SIG-M5 treated with dmso at 0.1 percent for 504 hours (cell line): ENCODE results near the gene SLC29A3.

Experiments used
- DNase-seq: peaks from one replicate; lab custom pipeline; 2025; ENCODE audit not compliant: unreplicated experiment; lab: John Stamatoyannopoulos, UW

SLC29A3 gene

DNA sequence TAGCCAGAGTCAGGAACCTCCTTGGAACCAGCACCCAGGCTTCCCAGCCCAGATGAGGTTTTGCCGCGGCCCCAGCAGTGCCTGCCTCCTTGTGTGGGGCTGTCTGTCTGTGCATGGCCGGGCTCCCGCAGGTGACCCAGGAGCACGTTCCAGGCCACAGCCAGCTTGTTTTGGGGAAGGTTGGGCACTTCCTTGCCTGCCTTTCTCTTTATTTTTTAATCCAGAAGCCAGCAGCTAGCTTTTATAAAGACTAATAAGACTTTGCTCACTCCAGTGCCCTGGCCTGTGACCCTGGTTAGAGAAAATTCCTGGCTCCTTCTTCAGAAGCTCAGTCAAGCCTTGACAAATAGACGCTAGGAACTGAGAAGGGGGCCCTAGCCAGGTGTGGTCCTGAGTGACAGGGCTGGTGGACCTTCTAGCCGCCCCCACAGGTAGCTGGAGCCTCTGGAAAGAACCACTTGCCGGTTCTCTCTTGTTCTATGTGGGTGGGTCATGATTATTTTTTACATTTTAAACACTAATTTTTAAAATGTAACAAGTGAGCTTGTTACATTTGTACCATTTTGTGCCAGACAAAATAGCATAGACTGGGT is 837 bp downstream of the SLC29A3 start:
- no peak for DNase-seq

DNA sequence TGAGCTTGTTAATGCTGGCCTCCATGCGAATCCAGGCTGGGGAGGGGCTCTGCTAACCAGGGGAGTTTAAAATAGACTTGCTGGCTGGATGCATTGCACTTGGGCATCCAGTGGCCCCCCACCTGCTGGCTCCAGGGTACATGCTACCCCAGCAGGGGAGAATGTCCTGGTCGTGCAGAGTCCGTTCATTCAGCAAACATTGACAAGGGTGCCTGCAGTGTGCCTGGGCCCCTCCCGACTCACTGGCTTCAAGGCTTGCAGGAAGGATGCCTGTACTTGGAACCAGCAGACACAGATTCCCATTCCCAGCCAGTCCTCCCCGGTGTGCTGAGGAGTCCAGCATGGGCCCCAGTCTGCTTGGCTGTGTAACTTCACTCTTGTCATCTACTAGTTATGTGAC is 1.5 kb downstream of the SLC29A3 start:
- DNase-seq: no peak

DNA sequence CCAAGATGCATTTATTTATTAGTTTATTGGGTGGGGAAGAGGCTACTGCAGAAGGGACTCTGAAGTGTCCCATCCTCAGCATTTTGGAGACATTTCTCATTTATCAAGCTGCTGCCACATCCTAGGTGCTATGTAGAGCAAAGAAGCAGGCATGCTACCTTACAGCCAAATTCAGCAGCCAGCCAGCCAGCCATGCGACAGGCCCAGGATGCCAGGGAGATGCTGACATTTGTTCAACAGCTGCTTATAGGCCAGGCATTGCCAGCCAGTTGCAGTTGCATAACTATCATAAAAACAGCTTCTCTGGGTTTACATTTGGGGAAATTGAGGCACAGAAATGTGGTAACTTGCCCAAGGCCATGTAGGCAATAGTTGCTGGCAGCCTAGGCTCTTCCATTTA is 2.3 kb downstream of the SLC29A3 start:
- DNase-seq: no peak

DNA sequence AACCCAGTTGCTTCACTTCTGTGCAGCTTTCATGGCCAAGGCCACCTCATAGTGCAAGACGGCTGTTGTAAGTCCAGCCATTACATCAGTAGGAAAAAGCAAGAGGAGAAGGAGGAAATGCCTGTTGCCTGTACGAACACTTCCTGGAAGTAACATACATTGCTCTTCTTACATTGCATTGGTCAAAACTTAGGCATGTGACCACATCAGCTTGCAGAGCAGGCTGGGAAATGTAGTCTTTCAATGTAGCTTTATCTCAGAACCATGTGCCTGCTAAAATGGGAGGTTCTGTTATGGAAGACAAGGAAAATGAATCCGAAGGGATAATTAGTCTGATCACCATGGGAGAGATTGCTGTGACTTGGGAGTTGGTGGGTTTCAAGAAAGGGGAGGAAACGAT is 4.3 kb downstream of the SLC29A3 start:
- DNase-seq: peak; percentile 36

DNA sequence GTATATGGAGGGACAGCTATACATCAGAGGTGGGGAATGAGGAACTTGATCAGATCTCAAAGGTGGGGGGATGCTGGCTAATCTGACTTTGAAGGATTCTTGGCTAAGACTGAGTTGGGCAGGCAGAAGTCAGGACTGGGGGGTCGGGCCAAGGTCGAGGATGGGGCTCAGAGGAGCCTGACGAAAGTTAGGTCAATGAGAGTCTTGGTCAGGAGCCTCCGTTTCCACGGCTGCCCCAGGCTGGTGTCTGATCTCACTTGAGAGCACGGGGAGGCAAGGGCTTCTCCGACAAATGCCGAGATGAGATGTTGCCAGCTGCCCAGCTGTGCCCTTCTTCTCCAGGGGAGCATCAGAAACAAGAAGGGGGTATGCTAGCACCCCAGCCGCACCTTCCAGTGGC is 5.7 kb downstream of the SLC29A3 start:
- DNase-seq: no peak

DNA sequence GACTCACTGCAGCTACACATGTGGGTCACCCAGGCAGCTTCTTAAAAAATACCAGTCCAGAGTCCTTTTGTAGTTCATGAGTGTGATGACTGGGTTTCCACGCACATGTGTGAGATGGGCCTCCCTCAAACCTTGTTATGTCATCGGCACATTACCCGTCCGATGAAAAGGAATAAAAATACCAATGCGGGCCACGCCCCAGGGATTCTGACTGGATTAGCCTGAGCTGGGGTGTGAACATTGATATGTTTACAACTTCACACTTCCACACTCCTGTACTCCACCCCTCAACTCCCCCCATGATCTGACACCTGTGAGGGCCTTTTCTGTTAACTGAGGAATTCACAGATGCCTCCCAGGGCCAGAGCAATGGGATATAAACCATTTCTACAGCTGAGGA is 6.2 kb downstream of the SLC29A3 start:
- DNase-seq: no peak

DNA sequence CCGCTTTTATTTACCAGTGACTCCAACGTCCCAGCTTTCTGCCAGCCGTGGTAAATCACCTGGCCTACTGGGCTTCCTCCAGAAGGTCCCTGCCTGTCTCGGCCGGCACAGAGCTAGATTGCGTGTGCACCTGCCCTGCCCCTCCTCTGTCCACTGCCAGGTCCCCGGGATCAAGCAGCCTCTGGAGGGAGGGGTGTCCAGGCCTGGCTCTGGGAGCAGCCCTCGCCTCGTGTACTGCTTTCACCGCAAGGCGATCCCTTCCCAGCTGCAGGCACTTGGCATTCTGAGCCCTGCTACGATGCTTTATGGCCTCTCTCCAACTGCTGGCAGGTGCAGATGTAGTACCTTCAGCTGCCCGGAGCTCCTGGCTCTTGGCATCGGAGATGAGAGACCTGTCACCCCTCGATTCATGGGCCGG is 7.4 kb downstream of the SLC29A3 start:
- no peak for DNase-seq

DNA sequence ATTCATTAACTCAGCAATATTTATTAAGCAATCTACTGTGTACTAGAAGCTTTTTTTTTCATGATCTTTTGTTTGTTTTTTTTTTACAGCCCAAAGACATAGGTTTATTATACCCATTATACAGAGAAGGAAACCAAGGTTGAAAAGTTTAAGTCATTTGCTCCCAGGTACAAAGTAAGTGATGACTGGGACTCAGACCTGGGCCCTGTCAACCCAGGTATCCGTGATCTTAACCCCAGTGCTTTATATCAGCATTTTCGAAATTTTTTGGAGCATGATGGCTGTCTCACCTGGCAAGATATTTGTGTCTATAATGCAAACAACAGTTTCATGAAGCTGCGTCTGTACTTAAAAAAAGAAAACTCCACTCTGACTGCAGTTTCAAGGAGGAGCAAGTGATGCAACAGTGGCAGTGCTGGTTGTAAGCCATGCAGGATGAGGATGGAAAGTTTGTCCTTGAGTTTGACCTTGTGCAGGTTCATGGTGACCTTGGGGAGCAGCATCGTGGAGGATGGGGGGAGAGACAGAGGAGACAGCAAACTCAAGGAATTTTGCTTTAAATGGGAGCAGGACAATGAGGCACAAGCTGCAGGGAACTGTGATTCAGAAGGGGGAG is 11.8 kb downstream of the SLC29A3 start:
- no peak for DNase-seq

DNA sequence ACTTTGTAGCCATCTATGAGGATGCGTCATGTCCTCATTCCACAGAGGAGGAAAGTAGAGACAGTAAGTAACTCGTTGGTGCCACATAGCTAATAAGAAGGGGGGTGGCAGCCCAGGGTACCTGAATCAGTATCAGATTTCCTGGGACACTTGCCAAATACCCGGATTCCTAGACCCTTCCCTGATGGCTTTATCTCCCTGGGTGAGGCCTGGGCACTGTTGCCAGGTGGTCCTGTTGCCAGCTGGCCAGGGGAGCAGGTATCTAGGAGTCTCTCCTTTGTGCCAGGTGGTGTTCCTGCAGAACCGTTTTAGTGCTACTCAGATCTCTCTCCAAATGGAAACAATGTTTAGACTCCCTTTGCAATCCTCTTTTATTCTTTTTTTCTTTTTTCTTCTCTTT is 12.7 kb downstream of the SLC29A3 start:
- DNase-seq: no peak

DNA sequence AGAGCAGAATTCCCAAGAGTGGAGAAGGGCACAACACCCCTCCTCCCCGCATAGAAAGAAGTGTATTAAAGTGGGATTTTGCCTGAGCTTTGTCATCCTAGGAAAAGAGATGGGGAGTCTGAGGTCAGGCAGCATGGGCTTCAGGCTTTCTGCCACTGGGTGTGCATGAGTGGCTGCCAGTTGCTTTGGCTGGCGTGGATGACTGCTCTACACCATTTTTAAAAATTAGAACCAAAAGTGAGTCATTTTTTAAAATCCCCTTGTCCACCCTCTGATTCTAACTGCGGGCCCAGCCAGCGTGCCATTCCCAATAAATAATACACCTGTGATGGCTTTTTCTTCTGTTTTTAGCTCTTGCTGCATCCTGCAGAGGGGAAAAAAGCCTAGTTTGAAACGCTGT is 13.4 kb downstream of the SLC29A3 start:
- DNase-seq: no peak

DNA sequence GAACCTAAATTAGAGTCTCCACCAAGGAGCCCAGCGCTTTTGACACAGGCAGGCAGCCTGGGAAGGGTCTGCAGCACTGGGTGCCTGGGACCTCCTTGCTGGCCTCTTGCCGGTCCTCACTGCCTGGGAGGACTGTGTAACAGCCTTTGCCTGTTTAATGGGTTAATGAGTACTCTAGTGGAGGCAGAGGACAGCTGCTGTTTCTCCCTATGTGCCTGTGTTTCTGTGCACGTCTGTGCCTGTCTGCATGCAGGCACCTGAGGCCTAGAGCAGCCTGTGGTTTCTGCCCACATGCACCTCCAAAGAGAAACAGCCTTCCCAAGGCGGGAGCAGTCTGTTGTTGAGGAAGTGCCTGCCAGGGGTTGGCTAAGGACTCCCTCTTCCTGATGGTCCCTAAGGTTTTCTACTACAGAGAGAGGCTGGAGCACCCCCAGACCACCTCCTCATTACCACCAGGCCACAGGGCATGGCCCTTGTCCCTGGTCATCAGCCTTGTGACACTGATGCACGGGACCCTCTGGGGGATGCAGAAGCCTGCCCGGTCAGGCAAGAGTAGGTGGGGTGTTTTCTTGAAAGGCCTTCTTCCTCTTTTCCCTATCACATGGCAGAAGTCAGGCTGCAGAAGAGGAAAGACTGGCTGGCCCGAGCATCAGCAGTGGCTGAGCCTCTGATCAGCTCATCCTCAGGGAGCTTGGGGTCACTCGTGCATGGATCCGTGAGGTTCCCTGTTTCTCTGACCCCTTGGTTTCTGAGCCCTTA is 14.2 kb downstream of the SLC29A3 start:
- peak; percentile 24 for DNase-seq

DNA sequence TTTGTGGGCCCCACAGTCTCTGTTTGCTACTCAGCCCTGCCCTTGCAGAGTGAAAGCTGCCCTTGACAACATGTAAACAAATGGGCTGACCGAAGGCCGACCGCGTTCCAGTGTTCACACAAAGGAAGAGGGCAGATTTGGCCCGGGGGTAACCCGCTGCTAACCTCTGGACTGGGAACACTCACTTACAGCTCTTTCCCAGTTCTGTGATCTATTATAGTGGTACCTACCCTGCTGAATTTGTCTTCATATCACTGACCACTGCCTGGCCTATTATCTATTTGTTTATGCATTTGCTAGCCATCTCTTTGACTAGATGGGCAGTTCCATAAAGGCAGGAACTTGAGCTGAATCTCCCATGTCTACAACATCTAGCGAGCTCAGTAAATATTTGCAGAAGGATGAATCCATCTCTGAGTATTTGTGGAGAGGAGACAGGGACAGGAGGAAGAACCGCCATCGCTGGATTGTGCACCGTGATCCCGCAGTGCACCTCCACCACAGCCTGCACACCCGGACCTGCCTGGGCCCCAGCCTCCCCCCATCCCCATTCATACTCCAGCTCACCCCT is 15.2 kb downstream of the SLC29A3 start:
- DNase-seq: no peak

DNA sequence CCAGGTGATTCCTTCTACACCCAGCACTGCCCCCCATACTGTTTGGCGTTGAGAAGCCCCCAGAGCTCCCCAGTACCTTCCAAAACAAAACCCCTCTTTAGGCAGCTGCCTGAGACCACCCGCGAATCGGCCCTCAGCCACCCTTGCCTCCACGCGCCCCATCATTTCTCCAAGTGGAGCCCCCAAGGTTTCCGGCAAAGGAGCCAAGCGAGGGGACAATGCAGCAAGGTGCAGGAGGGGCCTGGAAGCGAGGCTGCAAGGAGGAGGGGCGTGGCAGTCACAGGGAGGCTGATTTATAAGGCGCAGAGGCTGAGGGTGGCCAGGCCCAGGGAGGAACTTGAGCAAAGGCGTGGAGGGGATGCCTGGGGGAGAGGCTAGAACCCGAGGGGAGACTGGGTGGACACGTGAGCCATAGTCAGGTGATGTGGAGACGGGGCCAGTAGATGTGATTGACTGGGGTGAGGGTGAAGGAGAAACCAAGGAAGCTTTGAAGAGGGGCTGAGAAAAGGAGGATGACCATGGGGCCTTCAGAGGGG is 16.2 kb downstream of the SLC29A3 start:
- DNase-seq: no peak

DNA sequence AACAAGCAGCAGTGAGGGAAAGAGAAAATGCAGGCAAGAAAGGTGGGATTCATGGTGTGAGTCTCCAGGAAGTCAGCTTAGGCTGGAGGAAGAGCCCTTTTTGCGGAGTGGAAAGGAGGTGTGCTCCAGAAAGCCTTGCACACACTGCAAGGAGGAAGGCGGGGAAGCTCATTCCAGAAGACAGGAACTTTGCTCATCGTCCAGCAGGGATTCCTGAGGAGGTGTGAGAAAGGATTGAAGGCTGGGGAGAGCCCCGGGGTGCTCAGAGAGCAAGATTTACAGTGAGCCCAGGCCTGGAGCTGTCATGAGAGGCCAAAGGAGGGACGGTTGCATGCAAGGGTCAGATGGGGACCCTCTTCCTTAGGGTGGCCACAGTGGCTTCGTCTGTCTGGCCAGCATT is 17.6 kb downstream of the SLC29A3 start:
- DNase-seq: no peak

DNA sequence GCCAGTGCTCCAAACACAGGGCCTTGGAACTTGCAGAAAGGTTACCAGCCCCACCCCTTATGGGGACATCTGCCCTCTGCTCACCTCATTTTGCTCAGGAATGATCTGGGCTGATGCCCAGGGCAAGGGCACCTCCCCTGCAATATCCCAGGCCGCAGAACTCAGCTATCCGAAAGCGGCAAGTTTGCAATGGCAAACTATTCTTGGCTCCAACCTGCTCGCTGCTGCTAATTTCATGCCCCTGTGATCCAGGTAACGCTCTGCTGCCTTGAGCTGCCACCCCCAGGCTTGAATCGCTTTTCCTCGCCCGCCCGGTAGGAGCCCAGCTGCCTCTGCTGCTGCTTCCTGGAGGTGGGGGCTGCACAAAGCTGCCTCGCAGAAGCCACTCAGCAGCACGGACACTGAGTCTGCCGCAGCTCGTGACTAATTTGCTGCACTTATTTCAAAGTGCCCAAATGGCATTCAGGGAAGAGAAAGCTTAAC is 18.2 kb downstream of the SLC29A3 start:
- no peak for DNase-seq

DNA sequence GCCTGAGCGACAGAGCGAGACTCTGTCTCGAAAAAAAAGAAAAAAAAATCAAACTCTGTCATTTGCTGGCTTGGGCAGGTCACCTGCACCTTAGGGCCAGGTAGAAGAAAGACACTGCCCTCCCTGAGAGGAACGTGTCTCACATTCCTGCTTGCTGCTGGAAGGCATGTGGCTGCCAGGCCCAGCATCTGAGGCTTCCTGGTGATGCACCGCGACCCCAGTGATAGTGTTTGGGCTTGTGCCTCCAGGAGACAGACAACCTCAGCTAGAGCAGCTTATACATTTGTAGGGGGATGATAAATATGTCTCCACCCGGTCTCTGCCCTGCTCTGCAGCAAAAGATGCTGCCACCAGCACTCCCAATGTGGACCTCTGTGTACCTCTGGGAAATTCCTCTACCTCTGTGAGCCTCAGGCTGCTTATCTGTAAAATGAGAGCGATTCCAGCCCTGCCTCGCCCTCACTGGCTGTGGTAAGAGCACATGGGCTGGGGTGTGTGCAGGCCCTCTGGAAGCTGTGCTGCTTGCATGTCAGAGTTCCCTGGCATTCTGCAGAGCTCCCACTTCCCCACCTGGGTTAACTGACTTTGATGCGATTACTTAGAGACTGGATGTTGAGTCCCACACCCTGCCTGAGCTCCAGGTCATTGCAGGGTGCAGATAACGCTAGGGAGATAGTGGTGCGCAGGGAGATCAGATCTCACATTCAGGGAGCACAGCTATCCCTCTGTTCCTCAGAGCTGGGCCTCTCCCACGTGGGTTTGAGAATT is 19.9 kb downstream of the SLC29A3 start:
- DNase-seq: no peak

DNA sequence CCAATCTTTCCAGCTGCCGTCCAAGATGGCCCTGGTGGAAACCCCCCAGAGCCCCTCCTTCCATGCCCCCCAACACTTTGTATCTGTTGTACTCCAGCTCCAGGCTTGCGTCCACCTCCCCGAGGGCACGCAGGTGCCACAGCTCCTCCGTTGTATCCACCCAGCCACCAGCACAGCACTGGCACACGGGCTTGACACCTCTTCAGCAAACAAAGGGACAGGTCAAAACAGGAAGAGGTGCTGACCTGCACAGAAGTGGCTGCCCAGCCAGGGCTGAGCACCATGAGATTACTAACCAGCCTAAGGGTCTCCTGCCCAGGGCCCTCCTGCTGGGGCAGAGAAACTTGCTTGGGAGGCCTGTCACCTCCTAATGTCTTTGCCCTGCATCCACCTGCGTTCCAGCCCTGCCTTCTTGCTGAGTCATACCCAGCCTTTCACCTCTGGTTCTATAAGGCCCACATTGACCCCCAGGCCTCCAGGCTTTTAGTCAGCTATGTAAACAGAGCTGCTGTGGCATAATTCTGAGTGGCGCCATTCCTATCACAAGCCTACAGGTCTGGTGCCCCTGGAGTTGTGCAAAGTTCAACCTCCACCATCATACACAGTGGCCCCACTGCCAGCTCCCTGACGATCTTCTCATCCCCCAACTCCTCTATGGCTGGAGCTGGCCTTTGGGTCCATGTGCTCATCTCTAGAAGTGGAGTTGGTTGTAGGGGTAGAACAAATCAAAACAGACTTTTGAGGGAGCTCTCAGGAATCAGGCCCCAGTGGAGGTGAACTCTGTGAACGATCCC is 20.9 kb downstream of the SLC29A3 start:
- DNase-seq: peak; percentile 59

DNA sequence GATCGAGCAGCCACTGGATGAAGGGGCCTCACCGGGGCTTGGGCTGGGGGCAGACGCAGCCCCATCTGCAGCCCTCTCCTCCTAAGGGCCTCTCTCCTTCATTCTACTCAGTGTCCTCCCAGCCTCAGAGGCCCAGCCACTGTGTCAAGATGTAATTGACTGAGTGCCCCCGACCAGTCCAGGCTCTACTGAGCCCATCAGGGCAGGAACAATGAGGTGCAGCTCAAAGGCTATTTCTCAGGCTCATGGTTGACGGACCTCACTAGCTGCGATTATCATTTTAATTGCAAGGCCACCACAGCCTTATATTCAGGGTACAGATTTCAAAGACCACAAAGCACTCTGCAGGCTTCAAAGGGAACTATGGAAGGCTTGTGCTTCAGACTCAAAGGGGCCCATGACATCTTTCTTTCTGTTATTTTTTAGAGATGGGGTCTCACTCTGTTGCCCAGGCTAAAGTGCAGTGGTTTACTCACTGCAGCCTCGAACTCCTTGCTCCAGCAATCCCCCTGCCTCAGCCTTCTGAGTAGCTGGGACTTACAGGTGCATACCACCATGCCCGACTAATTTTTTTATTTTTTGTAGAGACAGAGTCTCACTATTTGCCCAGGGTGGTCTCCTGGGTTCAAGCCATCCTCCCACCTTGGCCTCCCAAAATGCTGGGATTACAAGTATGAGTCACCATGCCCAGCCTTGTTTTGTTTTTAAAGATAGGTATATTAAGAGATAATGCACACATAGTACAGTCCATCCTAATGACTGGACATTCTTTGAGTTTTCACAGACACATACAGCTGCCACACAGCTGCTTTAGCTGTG is 23.7 kb downstream of the SLC29A3 start:
- no peak for DNase-seq

DNA sequence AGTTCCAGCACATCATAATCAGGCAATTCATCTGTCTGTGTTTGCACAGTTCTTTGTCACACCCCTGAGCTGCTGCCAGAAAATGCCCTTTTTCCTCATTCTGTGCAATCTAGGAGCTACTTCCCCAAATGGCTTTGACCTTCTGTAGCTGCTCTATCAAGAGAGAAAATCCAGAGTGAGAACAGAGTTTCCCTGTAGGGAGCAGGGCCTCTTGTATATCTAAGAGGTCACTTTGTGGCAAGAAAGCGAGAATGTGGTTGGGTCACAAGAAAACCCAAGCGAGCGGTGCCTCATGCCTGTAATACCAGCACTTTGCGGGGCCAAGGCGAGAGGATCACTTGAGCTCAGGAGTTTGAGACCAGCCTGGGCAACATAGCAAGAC is 24.3 kb downstream of the SLC29A3 start:
- peak; percentile 75 for DNase-seq
